GM19035 (cell line): ENCODE results near the gene PTPRD.

Source experiments
- ATAC-seq: cut with Tn5 transposase; IDR thresholded peaks from one replicate; pipeline ENCODE4 v1.9.1; 2021; ENCODE audit not compliant: unreplicated experiment

The PTPRD gene

DNA sequence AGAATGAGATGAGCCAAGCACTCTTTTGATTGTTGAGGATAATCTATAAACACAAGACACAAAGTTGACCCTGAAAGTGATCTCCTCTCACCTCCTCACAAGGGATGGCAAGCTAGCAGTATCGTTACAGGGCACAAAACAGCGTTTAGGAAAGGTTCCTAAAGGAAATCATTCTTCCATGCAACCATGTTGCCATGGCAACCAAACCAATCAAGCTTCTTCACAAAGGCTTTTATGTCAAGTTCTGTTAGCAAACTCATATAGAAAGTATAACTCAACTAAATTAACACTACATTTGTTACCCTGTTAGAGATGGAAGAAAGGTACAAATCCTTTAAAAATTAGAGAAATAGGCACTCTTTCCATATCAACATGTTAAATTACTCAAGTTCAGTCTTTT lies 1796.4 kb downstream of the PTPRD start:
- no peak for ATAC-seq

DNA sequence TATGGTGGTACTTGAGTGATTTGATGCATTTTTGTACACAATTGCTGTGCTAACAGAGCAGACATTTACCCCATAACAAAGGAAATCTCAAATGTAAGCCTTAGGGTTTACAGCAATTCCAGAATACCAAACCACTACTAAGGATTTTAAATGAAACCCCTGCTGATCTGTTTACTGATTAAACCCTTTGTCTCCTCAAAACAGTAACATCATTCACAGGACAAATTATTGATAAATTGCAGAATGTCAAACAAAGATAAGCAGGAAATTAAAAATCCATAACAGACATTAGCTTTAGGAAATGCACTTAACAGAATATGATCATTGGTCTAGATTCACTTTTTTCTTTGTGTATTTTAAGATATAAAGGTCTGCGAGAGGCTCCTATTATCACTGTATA lies 1796.9 kb downstream of the PTPRD start:
- ATAC-seq, result no peak

DNA sequence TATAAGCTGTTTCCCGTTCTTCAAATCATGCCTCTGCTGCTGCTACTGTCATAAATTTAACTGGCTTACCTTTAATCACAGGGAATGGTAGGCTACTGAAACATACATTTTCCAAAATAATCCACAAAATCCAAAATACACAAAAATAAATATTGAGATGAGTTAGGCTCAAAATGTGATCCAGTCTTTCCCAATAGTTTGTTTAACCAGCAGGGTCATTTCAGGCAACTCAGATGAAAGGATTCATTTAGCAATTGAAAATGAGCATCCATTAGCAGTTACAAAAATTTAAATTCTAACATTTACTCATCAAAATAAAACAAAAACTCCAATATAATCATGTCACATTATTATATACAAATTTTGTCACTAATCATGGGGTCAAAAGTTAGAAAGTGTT lies 1797.6 kb downstream of the PTPRD start:
- ATAC-seq, result no peak

DNA sequence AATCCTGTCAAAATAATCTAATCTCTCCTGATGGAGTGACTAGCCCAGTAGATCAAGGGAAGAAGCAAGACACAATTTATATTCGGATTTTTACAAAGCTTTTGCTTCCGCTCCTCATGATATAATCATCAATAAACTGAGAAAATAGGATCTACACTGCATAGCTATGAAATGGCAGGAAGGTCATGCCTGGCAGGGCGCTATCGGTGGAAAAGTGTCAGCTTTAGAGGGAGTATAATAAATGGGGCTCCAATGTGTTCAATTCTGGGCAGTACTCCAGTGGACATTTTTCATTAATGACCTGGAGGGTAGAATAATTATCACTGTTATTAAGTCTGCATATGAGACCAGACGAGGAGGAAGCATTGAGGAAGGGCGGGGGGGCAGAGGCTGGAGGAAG lies 1799.9 kb downstream of the PTPRD start:
- ATAC-seq, result no peak

DNA sequence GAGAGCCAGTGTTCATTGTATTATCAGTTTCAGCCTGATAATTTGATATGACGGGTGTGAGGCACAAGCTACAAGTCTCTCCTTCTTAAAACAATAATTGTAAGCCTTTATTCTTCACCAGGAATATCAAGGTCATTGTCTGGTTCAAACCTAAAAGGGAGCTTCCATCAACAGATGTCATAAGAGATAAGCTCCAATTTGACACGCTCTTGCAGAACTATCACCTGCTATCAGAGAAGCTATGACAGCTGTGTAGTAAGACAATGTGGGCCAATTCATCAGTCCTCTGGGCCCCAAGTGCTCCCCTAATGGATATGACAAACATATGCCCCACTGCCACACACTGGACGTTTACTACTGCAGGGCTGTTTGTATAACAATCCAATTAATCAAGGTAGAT lies 1803.1 kb downstream of the PTPRD start:
- no peak for ATAC-seq

DNA sequence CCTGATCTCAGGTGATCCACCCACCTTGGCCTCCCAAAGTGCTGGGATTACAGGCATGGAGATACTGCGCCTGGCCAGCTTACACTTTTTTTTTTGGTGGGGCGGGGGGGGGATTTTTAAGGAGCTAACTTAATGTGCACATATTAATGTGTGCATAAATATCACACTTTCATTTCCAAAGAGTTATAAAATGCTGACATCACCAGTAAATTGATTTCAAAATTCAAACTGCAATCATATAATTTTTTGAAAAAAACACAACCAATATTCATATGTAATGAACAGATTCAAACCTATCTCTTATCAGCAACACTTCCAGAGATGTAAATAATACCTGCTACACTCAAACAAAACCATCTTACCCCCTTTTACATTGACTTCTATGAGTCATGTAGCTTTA lies 1806.7 kb downstream of the PTPRD start:
- ATAC-seq, result no peak

DNA sequence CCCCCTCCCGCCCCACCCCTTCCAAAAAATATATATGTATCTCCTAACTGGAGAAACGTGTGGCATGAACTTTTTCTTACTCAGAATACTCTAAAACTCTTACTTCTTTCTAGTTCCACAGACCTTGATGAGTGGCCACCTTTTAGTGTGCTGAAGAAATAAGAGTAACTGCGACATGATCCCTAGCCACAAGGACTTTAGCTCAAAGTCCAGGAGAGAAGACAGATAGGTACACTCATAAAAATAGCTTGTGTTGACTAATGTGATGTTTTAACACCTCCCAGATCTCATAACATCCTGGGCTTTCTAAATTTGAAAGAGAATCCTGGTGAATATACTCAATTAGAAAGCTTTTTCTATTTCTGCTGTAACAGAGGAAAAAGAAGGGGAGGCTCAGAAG lies 1808.2 kb downstream of the PTPRD start:
- no peak for ATAC-seq

DNA sequence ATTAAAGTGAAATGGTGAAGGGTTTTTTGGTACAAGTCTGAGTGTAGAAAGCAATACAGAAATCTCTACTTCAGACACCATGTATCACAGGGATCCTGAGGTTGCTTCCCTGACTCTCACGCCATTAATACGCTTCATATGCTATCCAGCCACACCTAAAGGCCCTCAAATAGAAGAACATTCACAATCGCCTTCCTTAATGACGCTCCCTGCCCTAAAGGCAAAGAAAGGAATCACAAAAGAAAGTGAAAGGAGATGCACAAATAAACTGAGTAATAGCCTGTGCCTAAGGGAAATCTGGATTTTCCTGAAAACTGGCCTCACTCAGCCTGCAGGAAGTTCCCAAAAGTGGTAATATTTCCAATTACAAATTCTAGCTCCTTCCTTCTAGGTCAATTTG lies 1810.6 kb downstream of the PTPRD start:
- no peak for ATAC-seq

DNA sequence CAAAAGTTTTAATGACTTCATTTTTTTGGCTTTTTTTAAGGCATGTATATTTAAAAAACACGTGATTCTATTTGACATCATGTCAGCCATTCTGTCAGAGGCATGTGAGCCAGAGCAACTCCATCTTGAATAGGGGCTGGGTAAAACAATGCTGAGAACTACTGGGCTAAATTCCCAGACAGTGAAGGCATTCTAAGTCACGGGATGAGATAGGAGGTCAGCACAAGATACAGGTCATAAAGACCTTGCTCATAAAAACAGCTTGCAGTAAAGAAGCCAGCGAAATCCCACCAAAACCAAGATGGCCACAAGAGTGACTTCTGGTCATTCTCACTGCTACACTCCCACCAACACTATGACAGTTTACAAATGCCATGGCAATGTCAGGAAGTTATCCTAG lies 1812.6 kb downstream of the PTPRD start:
- no peak for ATAC-seq

DNA sequence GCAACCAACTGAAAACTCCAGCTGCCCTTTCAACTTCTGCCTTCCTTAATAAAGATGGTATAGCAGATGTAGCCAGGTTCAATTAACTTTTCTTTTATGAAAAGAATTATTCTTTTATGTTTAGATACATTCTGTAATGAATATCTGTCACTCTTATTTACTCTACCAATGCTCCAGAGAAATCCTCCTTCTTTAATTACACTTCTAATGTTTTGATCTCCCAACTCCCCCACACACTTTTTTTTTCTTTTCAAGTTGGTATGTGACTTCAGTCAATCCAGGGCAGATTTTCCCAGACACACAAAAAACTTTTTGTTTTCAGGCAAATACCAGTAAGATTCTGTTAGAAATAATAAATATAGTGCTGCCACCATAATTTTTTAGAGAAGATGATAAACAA lies 1813.2 kb downstream of the PTPRD start:
- ATAC-seq, result no peak

DNA sequence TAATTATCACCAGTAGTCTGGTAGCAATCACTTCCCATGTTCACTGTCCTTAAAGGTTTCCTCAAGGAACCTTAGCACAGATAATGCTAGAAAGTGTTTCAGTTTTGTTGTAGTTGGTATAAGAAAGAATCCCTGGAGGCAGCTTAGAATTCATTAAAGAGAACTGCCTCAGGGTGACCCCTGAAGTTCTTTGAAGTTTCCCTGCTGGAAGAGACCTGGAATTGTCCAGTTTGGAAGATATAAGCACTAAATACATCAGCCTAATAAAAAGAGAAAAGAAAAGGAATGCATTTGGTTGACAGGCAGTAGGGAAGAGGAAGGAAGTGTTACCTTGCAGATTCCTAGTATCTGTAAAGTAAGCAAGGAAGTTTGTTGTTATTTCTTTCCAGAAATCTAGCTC lies 1813.6 kb downstream of the PTPRD start:
- ATAC-seq, result no peak

DNA sequence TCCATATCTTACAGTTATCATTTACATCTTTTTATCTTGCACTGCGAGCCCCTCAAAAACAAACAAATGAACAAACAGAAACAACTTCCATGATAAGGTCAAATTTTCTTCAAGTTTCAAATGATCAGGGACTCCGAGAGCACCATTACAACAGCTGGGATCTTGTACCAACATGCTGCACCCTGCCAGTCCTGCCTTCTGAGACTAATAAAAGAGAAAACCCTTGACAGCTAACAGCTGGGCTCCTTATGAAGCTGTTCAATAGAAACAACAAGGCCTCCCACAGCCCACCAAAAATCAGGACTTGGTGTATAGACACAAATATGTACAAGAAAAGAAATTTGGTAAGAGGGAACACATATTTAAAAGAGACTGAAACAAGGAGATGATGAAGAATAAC lies 1828.0 kb downstream of the PTPRD start:
- ATAC-seq, result no peak

DNA sequence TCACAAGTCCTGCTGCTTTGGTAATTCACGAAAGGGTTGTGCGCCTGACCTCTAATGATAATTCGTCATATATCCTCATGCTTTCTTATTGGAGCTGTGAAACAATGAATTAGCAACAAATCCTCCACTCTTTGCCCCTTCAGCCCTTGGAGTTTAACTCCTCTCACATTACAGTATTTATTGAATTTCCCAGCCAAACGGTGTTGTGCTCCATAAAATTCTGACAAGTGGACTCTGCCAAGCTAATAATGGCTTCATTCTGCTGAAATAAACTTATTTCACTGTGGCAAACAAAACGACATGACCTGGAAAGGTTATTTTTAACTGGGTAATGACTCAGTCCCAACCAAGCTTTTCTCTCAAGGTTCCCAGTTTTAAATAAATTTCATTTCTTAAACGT lies 1828.9 kb downstream of the PTPRD start:
- ATAC-seq, result no peak

DNA sequence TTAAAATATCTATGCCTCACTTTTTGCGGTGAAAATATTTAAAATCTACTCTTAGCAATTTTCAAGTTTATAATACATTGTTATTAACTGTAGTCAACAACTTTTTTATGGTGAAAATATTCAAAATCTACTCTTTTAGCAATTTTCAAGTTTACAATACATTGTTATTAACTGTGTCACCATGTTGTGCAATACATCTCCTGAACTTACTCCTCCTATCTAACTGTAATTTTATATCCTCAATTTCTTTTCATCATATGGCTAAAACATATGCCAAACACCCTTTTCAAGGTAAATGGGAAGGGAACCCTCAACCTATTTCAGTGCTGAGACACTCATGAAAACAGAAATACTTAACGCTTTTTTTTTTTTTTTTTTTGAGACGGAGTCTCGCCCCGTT lies 1830.6 kb downstream of the PTPRD start:
- ATAC-seq, result no peak

DNA sequence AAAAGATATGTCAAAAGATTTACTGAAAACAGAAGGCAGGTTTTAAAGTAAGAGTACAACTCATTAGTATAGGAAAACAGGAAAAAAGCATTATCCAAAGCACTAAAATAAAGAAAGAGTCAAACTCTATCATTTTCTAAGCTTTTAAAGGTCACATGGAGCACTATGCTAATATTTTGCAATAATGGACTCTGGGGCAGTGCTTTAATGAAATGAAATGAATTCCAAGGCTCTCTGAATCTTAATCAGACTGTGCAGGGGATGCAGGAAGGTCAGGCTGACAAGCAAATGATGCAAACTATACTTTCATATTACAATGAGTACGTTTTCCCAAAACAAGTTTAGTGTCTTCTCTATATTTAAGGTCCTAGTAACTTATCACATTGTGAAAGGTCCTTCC lies 1831.3 kb downstream of the PTPRD start:
- no peak for ATAC-seq

DNA sequence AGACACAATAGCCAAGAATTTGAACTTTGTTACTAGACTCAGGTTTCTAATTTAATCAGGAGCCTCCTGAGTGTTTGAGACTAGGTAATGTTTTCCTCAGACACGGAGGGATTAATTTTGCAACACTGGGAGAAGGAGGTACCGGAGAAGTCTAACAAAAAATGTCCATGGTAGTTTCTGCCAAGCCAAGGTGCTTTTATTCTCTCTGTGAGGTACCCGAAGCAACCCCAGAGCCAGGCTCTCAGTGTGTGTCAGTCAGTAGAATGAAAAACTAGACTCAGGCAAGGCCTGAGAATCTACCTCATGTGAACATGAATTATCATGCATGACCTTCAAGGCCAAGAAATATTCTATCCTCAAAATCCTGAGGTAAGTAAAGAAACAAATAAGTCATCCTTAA lies 1832.4 kb downstream of the PTPRD start:
- no peak for ATAC-seq

DNA sequence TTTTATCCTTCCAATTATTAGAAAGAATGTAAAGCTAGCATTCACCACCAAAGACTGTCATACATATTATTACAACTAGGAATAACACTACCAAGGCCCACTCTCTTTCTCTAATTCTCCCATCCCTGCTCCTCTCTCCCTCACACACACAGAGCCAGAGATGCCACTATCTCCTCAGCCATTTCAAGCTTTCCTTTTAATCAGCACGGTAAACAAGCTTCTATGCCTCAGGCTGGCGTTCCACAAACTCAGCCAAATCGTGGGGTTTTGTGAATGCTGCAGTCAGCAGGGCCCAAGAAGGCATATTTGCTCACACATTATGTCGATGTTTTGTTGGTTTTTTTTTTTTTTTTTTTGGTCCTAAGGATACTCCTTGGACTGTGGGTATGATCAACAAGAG lies 1833.3 kb downstream of the PTPRD start:
- ATAC-seq, result no peak

DNA sequence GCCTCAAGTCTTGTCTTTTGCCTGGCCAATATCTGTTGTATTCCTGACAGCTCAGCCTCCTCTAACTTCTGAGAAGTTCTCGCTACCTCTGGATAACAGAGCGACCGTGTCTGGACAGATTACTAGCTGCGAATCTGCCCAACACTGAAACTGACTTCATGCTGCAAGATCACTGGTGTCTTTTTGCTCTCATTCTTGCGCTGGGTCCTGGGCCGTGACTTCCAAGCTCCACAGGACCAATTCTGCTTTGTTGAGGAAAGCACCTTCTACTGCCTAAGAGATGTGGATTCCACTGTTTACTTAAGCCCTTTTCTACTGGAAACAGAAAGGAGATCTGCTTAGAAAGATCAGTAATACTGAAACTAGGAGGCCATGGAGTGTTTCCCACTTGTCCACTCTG lies 1834.4 kb downstream of the PTPRD start:
- ATAC-seq, result no peak

DNA sequence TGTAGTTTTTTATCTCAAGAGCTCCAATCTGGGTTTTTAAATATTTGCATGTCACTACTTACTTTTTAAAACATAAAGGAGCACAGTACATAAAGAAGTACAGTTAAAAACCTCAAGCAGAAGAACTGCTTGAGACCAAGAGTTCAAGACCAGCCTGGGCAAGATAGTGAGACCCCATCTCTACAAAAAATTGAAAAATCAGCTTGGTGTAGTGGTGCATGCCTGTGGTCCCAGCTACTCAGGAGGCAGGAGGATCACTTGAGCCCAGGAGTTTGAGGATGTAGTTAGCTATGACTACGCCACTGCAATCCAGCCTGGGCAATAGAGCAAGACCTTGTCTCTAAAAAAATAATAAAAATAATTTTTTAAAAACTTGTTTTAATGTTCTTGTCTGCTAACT lies 1840.5 kb downstream of the PTPRD start:
- ATAC-seq, result no peak

DNA sequence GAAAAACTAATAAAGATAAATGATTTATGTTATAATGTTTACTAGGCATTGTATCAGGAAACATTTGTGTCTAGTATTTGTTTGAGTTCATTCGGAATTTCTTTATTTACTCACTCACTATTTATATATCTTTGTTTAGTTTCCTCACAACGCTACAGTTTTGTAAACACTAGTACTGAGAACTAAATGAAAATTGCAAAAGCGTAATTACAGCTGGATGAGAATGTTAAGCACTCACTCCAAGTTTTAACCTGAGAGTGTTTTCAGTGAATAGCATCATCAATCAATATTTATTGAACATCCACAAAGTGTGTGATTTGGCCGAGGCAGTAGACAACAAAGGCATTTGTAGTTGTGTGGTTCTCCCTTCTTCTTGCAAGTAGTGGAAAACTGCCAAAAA lies 1843.6 kb downstream of the PTPRD start:
- ATAC-seq, result no peak

DNA sequence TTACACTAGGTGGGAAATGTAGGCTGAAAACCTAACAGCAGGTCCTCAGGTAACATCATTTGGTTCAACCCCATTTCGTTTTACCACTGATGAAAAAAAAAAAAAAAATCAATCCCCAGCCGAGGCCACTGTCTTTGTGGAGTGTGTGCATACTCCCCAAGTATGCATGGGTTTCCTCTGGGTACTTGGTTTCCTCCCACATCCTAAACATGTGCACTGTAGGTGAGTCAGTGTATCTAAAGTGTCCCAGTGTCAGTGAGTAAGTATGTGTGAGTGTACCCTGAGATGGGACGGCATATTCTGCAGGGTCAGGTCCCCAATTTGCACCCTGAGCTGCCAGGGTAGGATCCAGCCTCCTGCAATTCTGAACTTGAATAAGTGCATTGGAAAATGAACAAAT lies 1846.7 kb downstream of the PTPRD start:
- ATAC-seq, result no peak

DNA sequence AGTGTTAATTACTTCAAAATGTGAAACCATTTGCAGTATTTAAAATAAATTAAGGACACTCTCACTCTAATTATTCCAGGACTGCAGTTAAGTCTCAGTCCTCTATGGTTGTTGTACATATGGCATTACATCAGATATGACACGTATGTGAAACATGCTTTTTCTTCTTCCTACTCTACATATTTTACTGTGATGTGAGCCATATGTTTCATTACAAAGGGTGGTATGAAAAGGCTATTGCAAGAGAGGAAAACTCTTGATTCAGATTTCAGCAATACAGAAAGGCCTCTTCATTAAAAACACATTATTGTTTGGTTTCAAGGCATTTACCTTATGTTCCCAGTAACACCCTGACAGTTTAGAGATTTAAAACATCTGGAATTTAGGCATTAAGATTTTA lies 1848.8 kb downstream of the PTPRD start:
- ATAC-seq, result no peak

DNA sequence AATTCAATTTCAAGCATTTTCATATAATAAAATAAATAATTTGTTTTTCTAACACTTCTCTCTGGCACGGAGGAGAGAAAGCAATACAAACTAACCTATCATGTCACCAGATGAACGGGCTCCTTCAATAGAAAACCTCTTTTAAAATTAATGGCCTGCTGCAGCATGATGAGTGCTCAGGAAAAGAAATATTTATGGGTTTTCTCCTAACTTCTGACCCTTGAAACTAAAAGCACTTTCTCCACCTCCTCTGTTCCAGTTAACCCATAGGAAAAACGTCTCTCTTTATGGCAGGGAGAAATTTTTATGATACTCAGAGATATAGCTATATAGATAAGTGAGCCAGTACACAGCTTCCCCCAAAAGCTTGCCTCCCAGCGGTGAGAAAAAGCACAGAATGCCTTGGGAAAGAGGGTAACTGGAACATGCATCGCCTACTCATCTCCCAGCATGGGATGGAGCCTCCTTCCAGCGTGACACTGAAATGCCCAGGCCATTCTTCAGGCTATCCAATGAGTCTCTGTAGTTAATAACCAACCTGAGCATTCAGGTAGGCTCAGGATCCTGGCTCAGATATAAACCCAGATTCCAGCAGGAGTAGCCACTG lies 1850.2 kb downstream of the PTPRD start:
- no peak for ATAC-seq
